Amniotic stem cell (primary cell): ENCODE measurements around the gene ARHGEF39.
"Not testable (repeated sequence)": the region's sequence is repeated elsewhere in the genome, so short reads cannot be mapped to it uniquely, and the experiment has no call there.

Source experiments
- DNase-seq: peaks from one replicate; lab custom pipeline; 2025; lab: John Stamatoyannopoulos, UW

Gene ARHGEF39

GRCh38 chr9:35618325-35618727 is 46.7 kb downstream of the ARHGEF39 start, which contains the start of gene CD72:
Gene CD72 (minus strand): TSS chr9:35618413. CDS start chr9:35618303, 110 bp downstream.
- DNase-seq = no peak

DNA sequence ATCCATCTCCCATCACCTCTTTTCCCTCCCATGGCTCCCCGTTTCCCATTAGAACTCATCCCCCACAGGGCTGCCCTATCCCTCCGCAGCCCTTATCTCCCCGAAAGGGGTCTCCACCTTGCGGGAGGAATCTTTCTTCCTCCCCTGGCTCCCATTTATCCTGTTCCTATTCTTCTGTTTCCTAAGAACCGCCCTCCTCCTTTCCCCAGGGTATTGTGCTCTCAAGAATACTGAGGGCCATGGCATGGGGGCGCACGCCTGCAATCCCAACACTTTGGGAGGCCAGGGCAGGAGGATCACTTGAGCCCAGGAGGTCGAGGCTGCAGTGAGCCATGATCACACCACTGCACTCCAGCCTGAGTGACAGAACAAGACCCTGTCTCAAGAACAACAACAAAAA is 47.4 kb downstream of the ARHGEF39 start:
- DNase-seq = no peak

DNA sequence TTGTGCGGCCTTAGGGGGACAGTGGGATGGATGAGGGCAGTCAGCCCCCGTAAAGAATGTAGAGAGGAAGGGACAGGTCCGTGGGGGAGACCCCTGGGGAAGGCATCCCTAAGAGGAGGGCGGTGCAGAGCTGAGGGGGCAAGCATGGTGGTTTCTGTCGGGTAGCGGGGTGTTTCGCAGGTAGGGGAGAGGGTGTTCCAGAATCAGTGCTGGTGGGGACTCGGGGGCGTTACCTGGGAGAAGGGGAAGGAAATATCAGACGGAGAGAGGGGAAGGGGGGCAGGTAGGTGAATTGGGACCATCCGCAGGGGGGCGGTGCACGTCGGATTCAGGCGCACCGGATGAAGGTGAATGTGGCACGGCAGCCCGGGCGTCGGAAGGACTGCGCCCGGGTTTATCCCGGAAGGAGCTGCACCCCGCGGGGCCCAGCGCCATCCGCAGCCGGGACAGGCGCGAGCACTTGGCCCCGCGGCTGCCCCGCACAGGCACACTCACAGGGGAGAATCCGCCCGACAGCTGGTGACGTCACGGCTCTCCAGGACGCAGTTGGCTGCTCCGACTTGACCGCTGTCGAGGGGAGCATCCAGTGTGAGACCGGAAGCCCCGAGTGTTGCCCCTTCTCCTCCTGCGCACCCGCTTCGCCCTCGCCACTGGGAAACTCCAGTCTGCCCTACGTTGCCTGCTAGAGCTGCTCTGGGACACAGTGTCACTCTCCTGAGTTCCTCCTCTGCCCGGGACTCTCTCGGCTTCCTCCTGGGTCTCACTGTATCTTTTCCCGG is 48.1 kb downstream of the ARHGEF39 start:
- DNase-seq = no peak

GRCh38 chr9:35615981-35616680 is 48.9 kb downstream of the ARHGEF39 start:
- DNase-seq = no peak

- DNase-seq = no peak
Observed at GRCh38 chr9:35612843-35613242, 52.2 kb downstream of the ARHGEF39 start.

DNA sequence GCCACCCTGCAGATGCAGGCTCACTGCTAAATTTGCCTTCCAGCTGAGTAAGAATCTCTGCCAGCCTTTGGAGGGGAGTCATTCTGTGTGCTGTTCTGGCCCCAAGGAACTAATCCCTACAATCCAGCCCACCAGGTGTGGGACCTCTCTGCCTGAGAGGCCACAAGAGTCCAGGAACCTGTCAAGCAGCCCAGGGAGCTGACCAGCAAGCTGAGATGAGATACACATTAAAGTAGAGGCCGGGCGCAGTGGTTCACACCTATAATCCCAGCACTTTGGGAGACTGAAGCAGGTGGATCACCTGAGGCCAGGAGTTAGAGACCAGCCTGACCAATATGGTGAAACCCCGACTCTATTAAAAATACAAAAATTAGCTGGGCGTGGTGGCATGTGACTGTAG is 52.9 kb downstream of the ARHGEF39 start:
- not testable (repeated sequence) for DNase-seq

DNA sequence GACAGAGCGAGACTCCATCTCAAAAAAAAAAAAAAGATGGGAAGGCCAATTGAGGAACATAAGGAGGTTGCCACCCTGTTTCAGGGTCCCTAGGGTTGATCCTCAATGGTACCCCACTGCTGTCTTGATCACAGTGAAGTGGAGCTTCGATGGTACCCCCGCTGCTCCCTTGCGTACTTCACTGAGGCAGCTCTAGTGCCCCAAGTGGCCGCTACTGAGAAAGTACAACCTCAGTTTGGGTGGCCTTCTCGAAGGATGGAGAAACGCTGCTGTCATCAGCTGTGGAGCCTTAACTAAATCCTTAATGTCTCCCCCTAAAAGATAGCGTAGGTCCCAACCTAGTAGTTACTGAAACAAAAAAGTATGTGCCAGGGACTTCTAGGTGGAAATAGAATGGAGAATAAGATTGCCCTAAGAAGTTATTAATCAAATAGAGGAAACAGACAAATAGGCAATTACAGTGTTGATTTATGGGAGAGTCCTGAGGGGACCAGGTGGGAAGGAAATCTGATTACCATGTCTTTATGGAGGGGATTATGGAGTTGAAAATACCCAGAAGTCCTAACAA is 53.7 kb downstream of the ARHGEF39 start:
- DNase-seq = no peak

GRCh38 chr9:35609820-35610163 is 55.2 kb downstream of the ARHGEF39 start:
- DNase-seq = no peak
